Gastroesophageal sphincter (tissue), 3 donors: ENCODE results near the gene PCDHA3.
"Not testable (repeated sequence)": the region's sequence is repeated elsewhere in the genome, so short reads cannot be mapped to it uniquely, and the experiment has no call there.

ENCODE experiments used
- EP300 ChIP-seq: sonication (generic); formaldehyde crosslinking; IDR thresholded peaks from one replicate; pipeline ENCODE4 v1.6.1; 2017; ENCODE audit warnings: antibody characterized with exemption, mild to moderate bottlenecking
- POLR2A ChIP-seq, 2 donors: fragments of 450-650 bp; IDR thresholded peaks; one replicate each; pipeline ENCODE4 v1.6.1; 2017; ENCODE audit warnings: antibody characterized with exemption in 2 of 2, mild to moderate bottlenecking in 2 of 2, moderate library complexity in 1 of 2
- TF ChIP-seq, protein P1 (sequence below), 4 experiments: fragments of 200-600 bp in 2 of 4; fragments of 450-650 bp in 2 of 4; sonication (generic) in 1 of 4; IDR thresholded peaks; one replicate each; pipeline ENCODE4 v1.5.1; 2017 to 2019; ENCODE audit warnings: antibody characterized with exemption in 4 of 4, mild to moderate bottlenecking in 2 of 4, moderate library complexity in 2 of 4

DNA sequence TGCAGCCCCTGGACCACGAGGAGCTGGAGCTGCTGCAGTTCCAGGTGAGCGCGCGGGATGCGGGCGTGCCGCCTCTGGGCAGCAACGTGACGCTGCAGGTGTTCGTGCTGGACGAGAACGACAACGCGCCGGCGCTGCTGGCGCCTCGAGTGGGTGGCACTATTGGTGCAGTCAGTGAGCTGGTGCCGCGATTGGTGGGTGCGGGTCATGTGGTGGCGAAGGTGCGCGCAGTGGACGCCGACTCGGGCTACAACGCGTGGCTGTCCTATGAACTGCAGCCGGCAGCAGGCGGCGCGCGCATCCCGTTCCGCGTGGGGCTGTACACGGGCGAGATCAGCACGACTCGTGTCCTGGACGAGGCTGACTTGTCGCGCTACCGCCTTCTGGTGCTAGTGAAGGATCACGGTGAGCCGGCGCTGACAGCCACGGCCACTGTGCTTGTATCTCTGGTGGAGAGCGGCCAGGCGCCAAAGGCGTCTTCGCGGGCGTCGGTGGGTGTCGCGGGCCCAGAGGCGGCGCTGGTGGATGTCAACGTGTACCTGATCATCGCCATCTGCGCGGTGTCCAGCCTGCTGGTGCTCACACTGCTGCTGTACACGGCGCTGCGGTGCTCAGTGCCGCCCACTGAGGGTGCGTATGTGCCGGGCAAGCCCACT, 12.9 kb upstream of the PCDHA3 start:
- TF ChIP-seq, protein P1, sequence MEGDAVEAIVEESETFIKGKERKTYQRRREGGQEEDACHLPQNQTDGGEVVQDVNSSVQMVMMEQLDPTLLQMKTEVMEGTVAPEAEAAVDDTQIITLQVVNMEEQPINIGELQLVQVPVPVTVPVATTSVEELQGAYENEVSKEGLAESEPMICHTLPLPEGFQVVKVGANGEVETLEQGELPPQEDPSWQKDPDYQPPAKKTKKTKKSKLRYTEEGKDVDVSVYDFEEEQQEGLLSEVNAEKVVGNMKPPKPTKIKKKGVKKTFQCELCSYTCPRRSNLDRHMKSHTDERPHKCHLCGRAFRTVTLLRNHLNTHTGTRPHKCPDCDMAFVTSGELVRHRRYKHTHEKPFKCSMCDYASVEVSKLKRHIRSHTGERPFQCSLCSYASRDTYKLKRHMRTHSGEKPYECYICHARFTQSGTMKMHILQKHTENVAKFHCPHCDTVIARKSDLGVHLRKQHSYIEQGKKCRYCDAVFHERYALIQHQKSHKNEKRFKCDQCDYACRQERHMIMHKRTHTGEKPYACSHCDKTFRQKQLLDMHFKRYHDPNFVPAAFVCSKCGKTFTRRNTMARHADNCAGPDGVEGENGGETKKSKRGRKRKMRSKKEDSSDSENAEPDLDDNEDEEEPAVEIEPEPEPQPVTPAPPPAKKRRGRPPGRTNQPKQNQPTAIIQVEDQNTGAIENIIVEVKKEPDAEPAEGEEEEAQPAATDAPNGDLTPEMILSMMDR (IDR thresholded peaks at IDR 0.05): not testable (repeated sequence)
- not testable (repeated sequence) for TF ChIP-seq POLR2A (IDR thresholded peaks at IDR 0.05); EP300
